GM15510 (cell line): Measurements from ENCODE around the gene THRB.

Experiments used
- POLR2A ChIP-seq: IDR thresholded peaks from 3 replicates; pipeline ENCODE4 v1.6.1; 2011; ENCODE audit warnings: borderline replicate concordance; ENCODE audit not compliant: insufficient read length; ENCODE audit errors: extremely low read depth

The THRB gene

DNA sequence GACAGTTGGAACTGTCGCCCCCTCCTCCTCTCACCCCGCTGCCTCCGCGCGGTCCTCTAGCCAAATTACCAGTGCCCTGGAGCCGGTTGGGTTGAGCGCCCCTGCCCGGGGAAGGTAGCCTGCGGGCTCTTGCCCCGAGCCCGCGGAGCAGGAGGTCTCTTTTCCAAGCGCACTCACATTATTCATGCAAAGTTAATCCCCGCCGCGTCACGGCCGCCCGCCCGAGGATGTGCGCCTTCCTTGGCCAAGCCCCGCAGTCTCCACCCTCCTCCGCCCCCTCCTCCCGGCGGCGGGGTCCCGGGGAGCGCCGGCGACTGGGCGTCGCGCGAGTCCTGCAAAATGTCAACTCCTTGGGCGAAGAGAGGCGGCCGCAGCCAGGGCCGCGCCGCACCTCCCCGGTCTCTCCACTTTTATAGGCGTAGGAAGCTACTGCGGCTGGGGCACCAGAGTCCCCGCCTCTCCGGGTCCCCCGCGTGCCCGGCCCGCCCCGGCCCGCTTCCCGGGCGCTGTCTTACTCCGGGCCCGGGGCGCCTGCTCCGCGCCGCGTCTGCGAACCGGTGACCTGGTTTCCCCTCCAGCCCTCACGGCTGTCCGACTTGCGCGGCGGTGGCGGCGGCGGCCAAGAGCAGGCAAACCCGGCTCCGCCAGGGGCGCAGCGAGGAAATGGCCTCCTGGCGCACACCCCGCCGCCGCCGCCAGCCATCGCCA, at the start of gene THRB:
Gene THRB (minus strand): TSS at position 233 of the 708 bp plus-strand sequence.
- TF ChIP-seq POLR2A = no peak

DNA sequence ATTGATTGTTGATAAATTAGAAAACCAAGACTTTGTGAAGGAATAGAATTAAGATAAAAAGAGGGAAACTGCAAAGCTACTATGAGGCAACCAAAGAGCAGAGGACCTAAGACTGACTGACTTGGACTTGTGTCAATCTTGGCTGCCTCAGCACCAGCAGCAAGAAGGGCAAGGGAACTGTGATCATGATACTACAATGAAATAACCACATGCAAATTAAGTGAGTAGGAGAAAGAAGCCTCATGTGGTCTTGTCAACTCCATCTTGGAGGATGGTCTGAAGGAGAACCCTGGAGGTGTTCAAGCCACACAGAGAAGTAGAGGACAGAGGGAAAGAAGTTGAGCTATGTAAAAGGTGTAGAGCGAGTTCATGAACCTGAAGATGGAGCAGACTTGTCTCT, 47.3 kb upstream of the THRB start:
- no peak for TF ChIP-seq POLR2A

DNA sequence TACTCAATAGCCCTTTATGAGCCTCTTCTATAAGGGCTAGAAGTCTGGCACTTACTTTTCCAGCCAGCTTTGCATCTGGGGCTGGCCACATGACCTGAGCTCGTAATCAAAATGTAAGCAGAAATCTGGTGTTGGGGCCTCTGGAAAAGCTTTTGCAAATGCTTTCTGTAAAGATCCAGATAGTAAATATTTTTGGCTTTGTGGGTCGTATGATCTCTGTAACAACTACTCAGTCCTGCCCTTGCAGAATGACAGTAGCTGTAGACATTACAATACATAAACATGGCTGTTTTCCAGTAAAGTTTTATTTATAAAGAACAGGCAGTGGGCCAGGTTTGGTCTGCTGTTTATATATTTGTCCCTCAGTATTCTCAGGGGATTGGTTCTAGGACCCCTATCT, 46.2 kb upstream of the THRB start:
- TF ChIP-seq POLR2A = no peak

DNA sequence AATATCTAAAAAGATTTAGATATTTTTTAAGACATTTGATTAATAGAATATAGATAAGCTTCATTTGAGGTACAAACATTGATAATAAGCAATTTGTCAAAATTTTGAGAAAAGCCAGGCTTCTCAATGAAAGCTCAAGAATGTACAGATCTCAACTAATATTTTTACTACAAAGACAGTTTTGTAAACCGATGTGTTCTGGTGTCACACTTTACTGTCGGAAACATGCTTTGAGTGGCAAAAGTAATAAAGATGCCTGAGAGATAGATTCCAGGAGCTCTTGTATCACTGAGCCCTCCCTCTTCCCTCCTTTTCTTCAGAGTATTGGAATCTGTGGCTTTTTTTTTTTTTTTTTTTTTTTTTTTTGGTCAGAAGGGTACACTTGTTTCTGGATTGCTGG, 45.0 kb upstream of the THRB start:
- TF ChIP-seq POLR2A = no peak

DNA sequence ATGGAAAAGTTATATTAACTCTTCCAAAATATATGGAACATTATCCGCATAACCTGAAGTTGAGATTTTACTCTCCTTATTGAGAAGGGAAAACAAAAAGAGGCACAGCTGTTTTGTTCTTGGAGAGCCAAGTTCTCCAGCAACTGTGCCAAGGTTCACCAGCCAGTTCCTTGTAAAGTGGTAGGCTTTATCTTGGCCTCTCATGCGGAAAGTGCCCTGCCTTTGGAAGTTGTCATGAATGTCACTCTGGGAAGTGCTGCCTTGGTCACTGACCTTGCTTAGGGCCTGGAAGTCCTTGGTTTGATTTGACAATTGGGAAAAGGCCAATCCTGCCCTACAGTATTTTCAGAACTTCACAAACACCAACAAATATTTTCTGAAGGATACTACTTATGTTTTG, 44.2 kb upstream of the THRB start:
- TF ChIP-seq POLR2A = no peak

DNA sequence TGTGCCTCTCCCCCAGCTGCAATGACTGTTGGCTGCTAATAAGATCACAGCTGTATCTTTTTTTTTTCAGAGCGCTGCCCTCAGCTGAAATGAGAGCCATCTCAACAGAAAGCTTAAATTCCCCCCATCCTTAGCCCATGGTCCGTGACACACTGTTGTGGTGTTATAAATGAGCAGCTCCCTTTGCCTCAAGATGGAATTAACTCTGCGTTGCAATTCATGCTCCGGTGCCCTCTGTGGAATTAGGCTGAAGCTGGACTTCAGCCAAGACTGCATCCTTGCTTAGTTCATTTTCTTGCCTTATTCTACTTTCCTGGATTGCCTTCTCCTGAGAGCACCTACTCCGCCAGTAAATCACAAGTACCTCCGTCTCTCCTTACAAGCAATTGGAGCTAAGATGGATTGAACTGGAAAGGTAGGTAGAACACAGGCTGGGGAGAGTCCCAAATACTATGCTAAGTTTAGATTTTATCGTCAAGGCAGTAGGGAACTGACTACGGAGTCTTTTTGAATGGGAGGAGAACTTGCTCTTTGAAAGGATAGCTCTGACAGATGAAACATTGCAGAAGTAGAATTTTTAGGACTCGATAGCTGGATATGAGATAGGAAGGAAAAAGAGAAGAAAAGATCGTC, 39.0 kb upstream of the THRB start:
- TF ChIP-seq POLR2A = no peak

DNA sequence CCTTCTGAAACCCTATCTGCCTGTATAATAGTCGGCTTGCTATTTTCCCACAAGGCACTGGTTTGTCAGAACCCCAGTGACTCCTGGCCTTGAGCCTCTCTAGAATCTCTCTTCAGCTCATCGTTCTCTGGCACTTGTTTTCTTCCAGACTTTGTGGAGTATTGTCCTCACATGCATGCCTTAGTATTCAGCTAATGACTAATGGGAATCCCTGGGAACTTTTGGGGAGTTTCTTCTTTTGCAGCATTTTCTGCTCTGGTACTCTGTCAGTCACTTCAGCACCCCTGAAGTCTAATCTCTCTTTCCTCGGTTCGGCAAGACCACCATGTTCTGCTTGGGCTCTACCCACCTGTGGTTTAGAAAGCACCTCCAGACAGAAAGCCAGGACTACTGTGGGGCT, 35.8 kb upstream of the THRB start:
- TF ChIP-seq POLR2A = no peak

DNA sequence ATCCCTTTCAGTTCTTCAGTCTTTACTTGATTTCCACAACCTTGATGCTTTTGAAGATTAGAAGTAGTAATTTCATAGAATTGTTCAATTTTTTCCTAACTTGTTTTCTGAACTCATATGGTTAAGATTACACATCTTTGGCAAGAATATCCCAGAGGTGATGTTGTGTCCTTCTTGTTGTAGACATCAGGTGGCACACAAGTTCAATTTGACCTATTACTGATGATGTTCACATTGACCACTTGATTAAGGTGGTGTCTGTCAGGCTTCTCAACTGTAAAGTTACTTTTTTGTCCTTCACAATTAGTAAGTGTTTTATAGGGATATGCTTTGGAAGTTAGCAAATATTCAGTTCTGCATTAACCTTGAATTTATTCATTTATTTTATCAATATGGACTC, 34.6 kb upstream of the THRB start:
- TF ChIP-seq POLR2A = no peak

DNA sequence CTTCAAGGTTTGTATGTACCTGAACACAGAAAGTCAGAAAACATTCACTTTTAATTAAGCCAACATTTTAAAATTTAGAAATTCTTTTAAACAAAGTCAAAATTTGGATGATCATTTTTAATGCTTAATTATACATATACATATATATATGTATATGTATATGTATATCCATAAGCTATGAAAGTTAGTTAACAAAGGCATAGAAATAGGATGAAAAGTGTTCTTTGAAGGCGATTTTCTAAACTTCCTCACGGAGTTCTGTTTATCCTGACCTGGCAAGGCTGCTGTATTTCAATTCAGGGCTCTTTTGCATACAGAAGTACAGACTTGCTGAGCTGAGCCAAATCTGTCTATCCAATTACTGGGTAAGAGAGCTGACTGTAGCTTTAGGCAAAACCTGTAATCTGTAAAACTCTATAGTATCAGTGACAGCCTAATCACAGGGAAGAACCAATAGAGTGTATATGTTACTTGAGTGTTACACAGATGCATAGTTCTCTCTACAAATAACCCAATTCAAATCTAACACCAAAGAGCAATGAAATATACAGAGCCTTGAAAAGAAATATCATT, 32.1 kb upstream of the THRB start:
- TF ChIP-seq POLR2A = no peak

DNA sequence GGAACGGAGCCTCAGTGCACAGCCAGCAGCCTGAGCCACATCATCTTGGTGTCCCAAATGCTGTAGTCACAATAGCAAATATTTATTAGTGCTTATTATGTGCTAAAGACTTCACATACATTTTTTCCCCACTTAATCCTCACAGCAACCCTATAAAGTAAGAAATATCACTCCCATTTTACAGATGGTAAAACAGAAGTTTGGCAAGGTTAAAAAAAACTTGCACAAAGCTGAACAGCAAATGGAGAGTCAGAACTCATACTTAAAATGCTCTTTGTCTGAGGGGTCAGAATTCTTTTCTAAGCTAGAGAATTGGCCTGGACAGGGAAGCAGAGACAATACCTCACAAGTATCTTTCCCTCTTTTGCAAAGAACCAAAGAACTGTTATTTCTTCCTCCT, 30.9 kb upstream of the THRB start:
- TF ChIP-seq POLR2A = no peak

DNA sequence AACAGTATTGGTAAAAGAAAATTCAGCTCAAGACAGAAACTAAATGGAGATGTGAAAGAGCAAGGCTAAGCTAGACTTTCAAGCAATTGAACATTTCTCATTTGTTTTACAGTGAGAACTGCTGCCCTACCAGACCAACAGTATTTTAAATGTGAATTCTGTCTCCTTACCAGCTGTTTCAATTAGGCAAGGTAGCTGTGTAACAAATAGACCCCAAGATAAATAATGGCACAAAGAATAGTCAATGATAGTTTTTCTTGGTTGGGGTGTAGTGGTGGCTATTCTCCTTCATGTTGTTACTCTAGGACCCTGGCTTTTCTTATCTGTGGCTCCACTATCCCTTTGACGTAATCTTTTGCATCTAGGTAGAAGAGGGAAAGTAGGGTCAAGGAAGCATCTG, 30.4 kb upstream of the THRB start:
- TF ChIP-seq POLR2A = no peak

DNA sequence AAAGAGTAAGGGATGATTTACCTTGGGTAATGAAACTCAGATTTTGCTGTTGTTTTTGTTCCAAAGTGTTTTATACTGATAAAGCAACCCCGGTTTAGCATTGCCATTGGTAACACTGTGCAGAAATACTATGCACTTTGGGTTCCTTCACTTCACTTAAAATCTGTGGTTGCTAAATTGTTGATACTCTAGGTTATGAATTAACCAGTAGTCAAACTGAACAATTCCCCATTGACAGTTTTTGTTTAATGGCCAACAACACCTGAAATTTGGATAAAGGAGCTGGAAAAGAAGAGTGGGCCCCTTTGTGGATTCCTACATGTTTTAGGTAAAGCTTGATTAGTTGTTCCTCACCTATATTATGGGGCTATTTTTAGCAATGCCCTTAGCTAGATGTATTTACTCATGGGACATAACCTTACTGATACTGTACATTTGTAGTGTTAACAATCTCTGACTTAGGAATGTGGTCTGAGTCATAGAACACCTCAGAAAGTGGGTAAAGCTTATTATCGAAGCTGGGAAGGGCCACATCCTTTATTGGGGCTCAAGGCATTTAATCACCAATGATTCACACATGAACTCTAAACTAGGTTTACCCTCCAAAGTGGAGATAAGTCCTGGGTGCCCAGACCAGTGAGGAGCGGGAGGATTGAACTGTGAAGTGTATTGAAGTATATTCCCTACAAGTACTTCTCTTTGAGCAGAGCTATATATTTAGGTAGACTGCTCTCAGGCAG, 29.5 kb upstream of the THRB start:
- TF ChIP-seq POLR2A = no peak

DNA sequence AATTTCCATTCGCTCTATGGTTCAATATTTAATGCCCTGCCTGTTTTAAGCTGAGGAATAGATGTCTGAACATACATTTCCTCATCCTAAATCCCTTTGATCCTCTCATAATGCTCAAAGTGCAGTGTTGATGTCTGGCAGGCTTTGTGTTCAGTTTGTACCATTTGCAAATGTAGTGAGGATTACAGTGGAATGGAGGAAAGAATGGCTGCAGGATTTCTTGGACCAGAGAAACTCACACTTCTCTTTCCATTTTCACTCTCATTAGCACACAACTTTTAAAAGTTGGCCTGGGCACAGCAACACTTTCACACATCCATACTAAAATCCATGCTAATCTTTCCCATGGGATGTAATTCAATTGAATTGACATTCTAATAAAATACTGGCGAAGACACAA, 28.6 kb upstream of the THRB start:
- no peak for TF ChIP-seq POLR2A

DNA sequence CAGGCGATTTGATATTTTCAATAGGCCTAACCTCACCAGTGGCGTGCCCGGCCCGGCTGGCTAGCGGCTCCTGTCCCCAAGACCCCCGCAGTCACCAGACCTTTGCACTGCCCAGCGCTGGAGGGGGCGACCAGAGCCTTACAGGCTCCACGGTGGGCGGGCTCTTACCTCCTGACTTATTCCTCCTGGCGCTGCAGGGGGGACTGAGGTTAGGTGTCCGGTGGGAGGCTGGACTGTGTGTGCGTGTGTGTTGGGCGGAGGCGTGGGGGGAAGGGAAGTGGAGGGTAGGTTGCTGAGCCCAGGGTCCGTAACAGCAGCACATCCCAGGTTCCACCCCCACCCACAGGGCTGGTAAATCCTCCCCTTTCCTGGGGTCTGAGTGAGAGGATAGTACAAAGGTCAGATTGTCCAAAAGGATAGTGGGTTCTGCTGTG, 27.5 kb upstream of the THRB start:
- no peak for TF ChIP-seq POLR2A

DNA sequence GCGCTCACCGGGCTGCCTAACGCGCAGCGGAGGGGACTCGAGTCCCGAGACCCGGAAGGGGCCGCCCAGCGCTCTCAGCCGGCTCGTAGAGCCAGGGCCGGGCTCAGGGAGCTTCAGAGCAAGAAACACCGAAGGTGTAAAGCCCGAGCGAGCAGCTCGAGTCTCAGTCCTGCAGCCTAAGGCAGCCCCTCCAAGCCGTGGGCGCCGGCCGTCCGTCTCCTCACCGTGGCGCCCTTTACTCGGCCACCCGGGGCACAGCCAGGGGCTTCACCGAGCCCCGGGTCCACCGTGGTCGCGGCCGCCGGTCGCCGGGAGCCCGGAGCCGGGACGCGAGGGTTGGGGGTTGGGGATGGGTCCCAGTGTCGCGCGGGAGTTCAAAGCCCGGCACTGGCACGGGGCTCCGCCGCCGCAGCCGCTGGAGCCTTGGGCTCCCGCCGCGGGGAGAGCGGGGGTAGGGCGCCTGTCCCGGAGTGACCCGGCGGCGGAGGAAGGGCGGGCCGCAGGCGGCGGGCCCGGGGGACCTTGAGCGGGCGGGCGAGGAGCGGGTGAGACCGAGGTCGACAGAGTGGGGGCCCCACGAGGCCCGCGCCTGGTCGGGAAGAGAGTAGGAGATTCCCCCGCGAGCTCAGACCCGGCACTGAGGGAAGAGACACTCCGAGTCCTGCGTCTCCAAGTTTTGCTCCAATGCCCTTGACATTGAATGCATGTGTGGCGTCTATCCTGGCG, 26.9 kb upstream of the THRB start:
- no peak for TF ChIP-seq POLR2A

DNA sequence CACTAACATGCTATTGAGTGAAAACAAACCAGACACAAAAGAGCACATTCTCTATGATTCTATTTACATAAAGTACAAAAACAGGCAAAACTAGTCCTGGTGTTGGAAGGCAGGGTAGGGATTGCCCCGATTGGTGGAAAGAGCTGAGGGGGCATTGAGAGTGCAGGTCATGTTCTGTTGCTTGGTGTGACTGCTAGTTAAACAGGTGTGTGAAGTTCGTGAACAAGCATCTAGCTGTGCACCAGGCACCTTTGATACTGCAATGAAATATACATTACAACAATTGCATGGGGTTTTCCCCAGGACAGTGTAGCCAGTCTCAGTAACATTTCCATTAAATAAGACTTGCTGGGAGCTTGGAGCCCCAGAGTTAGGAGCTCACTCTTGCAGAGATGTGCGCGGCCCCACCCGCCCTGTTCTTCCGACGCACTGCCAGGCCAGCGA, 26.3 kb upstream of the THRB start:
- TF ChIP-seq POLR2A = no peak

DNA sequence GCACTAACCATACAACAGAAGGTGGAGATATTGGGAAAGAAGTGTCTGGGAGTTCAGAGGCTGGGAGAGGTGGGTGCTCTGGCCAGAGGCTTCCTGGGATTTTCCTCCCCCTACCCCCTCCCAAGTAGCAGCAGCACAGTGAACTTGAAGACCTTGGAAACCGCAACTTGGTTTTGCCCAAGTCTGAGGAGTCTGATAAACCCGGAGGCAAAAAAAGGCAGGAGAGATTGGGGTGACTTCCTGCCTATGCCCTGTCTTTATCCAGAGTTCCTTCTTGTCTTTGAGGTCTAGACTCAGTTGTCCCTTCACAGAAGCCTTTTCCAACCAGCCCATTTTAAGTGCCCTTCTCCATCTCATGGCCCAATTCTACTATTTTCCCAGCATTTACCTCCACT, 25.4 kb upstream of the THRB start:
- TF ChIP-seq POLR2A = no peak
